ENCODE results near the gene HMCN2. TPM values are rescaled to one million over a fixed set of nuclear protein-coding genes. Genes with fewer than 3 reads are reported as not detected.

The HMCN2 gene
- total RNA-seq, 1 donor = under 0.01 TPM

DNA sequence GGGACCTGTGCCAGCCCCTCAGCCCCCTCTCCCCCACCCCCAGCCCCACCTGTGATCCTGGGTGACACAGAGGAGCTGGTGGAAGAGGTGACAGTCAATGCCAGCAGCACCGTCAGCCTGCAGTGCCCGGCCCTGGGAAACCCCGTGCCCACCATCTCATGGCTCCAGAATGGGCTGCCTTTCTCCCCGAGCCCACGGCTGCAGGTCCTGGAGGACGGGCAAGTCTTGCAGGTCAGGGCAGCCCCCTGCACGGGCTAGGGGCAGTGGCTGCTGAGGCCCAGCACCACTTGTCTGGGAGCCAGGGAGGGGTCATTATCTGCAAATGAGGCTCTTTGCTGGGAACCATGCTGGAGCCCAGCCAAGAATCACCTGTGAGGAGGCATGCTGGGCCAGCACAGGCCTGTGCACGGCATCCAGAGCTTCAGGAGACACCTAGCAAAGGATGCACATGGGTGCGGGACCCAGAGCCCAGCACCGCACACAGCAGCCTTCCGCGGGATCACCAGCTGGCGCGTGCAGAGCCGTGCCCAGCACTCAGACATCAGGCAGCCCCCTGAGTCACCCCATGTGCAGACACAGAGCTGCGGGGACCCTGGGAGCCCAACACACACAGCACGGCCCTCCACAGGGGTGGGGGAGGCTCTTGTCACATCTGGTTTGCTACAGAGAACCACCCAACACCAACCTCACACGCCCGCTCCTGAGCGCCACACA is 117.2 kb downstream of the HMCN2 start:
- H3K27ac ChIP-seq (ENCODE audit: low read depth, low read length) = no peak overlapping the region

DNA sequence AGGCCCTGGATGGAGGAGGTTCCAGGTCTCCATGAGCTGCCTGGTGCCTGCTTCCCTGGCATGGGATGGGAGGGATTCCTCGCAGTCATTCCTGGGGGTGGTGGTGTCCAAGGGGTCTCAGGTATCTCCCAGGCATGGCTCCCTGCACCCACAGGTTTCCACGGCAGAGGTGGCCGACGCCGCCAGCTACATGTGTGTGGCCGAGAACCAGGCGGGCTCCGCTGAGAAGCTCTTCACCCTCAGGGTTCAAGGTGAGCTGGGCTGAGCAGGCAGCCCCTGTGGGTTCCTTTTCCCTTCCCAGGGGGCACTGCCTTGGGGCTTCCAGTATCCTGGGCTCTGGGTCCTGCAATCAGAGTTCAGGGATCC is 117.8 kb downstream of the HMCN2 start:
- no peak for DNase-seq (ENCODE audit: insufficient read length, low spot score, missing footprints)
- no peaks in the 10 kb centered on the region for H3K4me1 ChIP-seq (ENCODE audit: insufficient read depth, low read length)
- no peak overlapping the region for H3K4me3 ChIP-seq (ENCODE audit: insufficient read depth, low read length)
- H3K79me2 ChIP-seq (ENCODE audit: insufficient read depth, low read length) = no peaks in the 10 kb centered on the region
- H3K27me3 ChIP-seq (ENCODE audit: insufficient read depth, low read length) = peaks cover 9% of the 10 kb centered on the region
- no peaks in the 10 kb centered on the region for H3K9me3 ChIP-seq (ENCODE audit: low read depth, low read length)
- no peak overlapping the region for H3K27ac ChIP-seq (ENCODE audit: low read depth, low read length)
- H3K36me3 ChIP-seq (ENCODE audit: insufficient read depth, low read length) = no peaks in the 10 kb centered on the region
- no peak overlapping the region for H2AFZ ChIP-seq (ENCODE audit: low read length)
- no peak overlapping the region for H3K4me2 ChIP-seq (ENCODE audit: insufficient read depth, low read length)
- no peaks in the 10 kb centered on the region for H4K20me1 ChIP-seq (ENCODE audit: insufficient read depth, low read length)
- TF ChIP-seq, protein P1, sequence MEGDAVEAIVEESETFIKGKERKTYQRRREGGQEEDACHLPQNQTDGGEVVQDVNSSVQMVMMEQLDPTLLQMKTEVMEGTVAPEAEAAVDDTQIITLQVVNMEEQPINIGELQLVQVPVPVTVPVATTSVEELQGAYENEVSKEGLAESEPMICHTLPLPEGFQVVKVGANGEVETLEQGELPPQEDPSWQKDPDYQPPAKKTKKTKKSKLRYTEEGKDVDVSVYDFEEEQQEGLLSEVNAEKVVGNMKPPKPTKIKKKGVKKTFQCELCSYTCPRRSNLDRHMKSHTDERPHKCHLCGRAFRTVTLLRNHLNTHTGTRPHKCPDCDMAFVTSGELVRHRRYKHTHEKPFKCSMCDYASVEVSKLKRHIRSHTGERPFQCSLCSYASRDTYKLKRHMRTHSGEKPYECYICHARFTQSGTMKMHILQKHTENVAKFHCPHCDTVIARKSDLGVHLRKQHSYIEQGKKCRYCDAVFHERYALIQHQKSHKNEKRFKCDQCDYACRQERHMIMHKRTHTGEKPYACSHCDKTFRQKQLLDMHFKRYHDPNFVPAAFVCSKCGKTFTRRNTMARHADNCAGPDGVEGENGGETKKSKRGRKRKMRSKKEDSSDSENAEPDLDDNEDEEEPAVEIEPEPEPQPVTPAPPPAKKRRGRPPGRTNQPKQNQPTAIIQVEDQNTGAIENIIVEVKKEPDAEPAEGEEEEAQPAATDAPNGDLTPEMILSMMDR (IDR thresholded peaks at IDR 0.05; ENCODE audit: extremely low read depth, low read depth, low read length) = no peak

More for the DNA sequence above, 117.2 kb downstream of the HMCN2 start:
- Histone ChIP-seq H4K20me1 (ENCODE audit: insufficient read depth, low read length) (no peaks in the 10 kb centered on the region), H3K4me2 (ENCODE audit: insufficient read depth, low read length) (no peak overlapping the region), H3K36me3 (ENCODE audit: insufficient read depth, low read length) (no peaks in the 10 kb centered on the region), H2AFZ (ENCODE audit: low read length) (no peak overlapping the region), H3K9me3 (ENCODE audit: low read depth, low read length) (no peaks in the 10 kb centered on the region), H3K4me1 (ENCODE audit: insufficient read depth, low read length) (no peaks in the 10 kb centered on the region), H3K79me2 (ENCODE audit: insufficient read depth, low read length) (no peaks in the 10 kb centered on the region), H3K4me3 (ENCODE audit: insufficient read depth, low read length) (no peak overlapping the region), H3K27me3 (ENCODE audit: insufficient read depth, low read length) (peaks cover 9% of the 10 kb centered on the region)
- DNase-seq (ENCODE audit: insufficient read length, low spot score, missing footprints) = no peak
- TF ChIP-seq, protein P1 (IDR thresholded peaks at IDR 0.05; ENCODE audit: extremely low read depth, low read depth, low read length) = no peak

DNA sequence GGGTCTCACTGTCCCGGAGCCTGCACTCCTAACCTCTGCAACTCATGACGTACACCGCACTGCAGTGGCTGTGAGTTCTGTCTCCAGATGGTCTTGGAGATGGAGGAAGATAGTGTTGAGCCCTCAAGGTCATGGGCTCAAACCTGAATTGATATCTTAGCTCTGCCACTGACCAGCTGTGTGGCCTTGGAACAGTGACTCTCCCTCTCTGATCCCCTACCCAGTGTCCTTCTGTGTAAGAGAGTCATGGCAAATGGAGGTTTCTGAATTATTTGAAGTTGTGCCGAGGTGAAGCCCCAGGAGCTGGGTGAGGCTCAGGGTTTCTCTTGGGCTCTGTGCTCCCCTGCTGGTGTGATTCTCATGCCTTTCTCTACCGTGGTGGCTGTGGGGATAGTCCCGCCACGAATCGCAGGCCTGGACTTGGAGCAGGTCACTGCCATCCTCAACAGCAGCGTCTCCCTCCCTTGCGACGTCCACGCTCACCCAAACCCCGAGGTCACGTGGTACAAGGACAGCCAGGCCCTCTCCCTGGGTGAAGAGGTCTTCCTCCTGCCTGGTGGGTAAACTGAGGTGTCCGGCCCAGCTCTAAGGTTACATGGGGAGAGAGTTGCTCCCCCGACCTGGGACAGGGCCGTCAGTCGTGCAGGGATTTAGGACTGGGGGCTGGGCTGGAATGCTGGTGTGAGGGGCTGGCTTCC is 118.6 kb downstream of the HMCN2 start:
- H3K27ac ChIP-seq (ENCODE audit: low read depth, low read length) = no peak overlapping the region
- peaks cover 7% of the 10 kb centered on the region for H3K27me3 ChIP-seq (ENCODE audit: insufficient read depth, low read length)
- H2AFZ ChIP-seq (ENCODE audit: low read length) = no peak overlapping the region
- no peaks in the 10 kb centered on the region for H3K9me3 ChIP-seq (ENCODE audit: low read depth, low read length)
- H4K20me1 ChIP-seq (ENCODE audit: insufficient read depth, low read length) = no peaks in the 10 kb centered on the region
- H3K79me2 ChIP-seq (ENCODE audit: insufficient read depth, low read length) = no peaks in the 10 kb centered on the region
- H3K4me1 ChIP-seq (ENCODE audit: insufficient read depth, low read length) = no peaks in the 10 kb centered on the region
- no peak overlapping the region for H3K4me3 ChIP-seq (ENCODE audit: insufficient read depth, low read length)
- TF ChIP-seq, protein P1 (IDR thresholded peaks at IDR 0.05; ENCODE audit: extremely low read depth, low read depth, low read length) = no peak
- H3K4me2 ChIP-seq (ENCODE audit: insufficient read depth, low read length) = no peak overlapping the region
- no peak for DNase-seq (ENCODE audit: insufficient read length, low spot score, missing footprints)
- no peaks in the 10 kb centered on the region for H3K36me3 ChIP-seq (ENCODE audit: insufficient read depth, low read length)

DNA sequence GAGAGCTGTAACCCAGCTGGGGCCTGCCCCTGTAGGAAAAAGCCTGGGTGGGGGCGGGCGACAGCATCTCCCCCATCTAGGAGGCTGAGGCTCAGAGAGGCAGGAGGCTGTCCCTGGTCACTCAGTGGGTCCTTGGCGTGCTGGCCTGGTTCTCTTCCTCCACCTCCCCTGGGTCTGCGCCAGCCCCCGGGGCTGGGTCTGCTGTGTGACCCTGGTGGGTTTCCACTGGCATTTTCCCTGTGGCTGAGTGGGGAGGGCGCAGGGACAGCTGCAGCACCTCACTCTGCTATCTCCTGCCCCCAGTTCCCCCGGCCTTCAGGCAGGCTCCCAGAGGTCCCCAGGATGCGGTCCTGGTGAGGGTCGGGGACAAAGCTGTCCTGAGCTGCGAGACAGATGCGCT is 119.7 kb downstream of the HMCN2 start:
- TF ChIP-seq, protein P1 (IDR thresholded peaks at IDR 0.05; ENCODE audit: extremely low read depth, low read depth, low read length) = no peak
- H3K4me1 ChIP-seq (ENCODE audit: insufficient read depth, low read length) = no peaks in the 10 kb centered on the region
- peaks cover 7% of the 10 kb centered on the region for H3K27me3 ChIP-seq (ENCODE audit: insufficient read depth, low read length)
- H4K20me1 ChIP-seq (ENCODE audit: insufficient read depth, low read length) = no peaks in the 10 kb centered on the region
- no peaks in the 10 kb centered on the region for H3K79me2 ChIP-seq (ENCODE audit: insufficient read depth, low read length)
- H3K36me3 ChIP-seq (ENCODE audit: insufficient read depth, low read length) = no peaks in the 10 kb centered on the region
- H3K4me3 ChIP-seq (ENCODE audit: insufficient read depth, low read length) = no peak overlapping the region
- H3K27ac ChIP-seq (ENCODE audit: low read depth, low read length) = no peak overlapping the region
- no peak for DNase-seq (ENCODE audit: insufficient read length, low spot score, missing footprints)
- H3K4me2 ChIP-seq (ENCODE audit: insufficient read depth, low read length) = no peak overlapping the region
- no peak overlapping the region for H2AFZ ChIP-seq (ENCODE audit: low read length)
- H3K9me3 ChIP-seq (ENCODE audit: low read depth, low read length) = no peaks in the 10 kb centered on the region
